CD4-positive, alpha-beta T cell (primary cell): ENCODE results near the gene PIAS4. TPM values are rescaled to one million over a fixed set of nuclear protein-coding genes. Genes with fewer than 3 reads are reported as not detected.

ENCODE experiments used
- ATAC-seq: fragments of 200-7000 bp; cut with Tn5 transposase; one replicate; pipeline ENCODE4 v1.10.0; 2022; ENCODE audit warnings: mild to moderate bottlenecking; ENCODE audit not compliant: poor library complexity
- CTCF ChIA-PET: fragments of 350-600 bp; sonication (Branson Sonifier 250); formaldehyde crosslinking; loops from one replicate; lab custom pipeline; 2021; ENCODE audit warnings: antibody characterized with exemption, inconsistent platforms; lab: Charles Lee
- POLR2A ChIA-PET: fragments of 350-600 bp; sonication (Branson Sonifier 250); formaldehyde crosslinking; loops from one replicate; lab custom pipeline; 2021; ENCODE audit warnings: antibody characterized with exemption, inconsistent platforms; lab: Charles Lee
- DNase-seq, 14 experiments: peaks; one replicate each; pipeline ENCODE4 v3.0.0-alpha.2; 2013 to 2020; ENCODE audit warnings: mixed read lengths in 2 of 14
- H3K27ac ChIP-seq, 2 donors: one replicate each; pipeline versions ENCODE4 v1.5.1 to v1.7.0; 2013; ENCODE audit warnings: low read length in 2 of 2, low read depth in 1 of 2, mild to moderate bottlenecking in 1 of 2
- H3K27me3 ChIP-seq, 2 experiments: 1 replicate in 1 of 2; 2 replicates in 1 of 2; pipeline versions ENCODE4 v1.6.1 to v1.7.0; 2013; ENCODE audit warnings: low read length in 2 of 2, control low read depth in 1 of 2, mild to moderate bottlenecking in 1 of 2, moderate library complexity in 1 of 2; ENCODE audit not compliant: insufficient read depth in 2 of 2, control insufficient read depth in 1 of 2
- H3K36me3 ChIP-seq: one replicate; pipeline ENCODE4 v1.6.1; 2013; ENCODE audit warnings: low read length, control low read depth; ENCODE audit not compliant: insufficient read depth
- H3K4me1 ChIP-seq: one replicate; pipeline ENCODE4 v1.6.1; 2013; ENCODE audit warnings: low read length, control low read depth; ENCODE audit not compliant: insufficient read depth
- H3K4me3 ChIP-seq: one replicate; pipeline ENCODE4 v1.5.1; 2013; ENCODE audit warnings: mild to moderate bottlenecking, low read length, moderate library complexity
- H3K9me3 ChIP-seq, 2 experiments: 1 replicate in 1 of 2; 2 replicates in 1 of 2; pipeline versions ENCODE4 v1.6.1 to v1.7.0; 2013; ENCODE audit warnings: low read length in 2 of 2, mild to moderate bottlenecking in 2 of 2, control low read depth in 1 of 2, moderate library complexity in 1 of 2; ENCODE audit not compliant: control insufficient read depth in 1 of 2, insufficient read depth in 1 of 2
- H3K27ac Mint-ChIP-seq: one replicate; pipeline ENCODE4 v1.8.0; 2020; ENCODE audit warnings: mixed read lengths
- H3K27me3 Mint-ChIP-seq: one replicate; pipeline ENCODE4 v1.8.0; 2021; ENCODE audit warnings: mixed read lengths
- H3K36me3 Mint-ChIP-seq: one replicate; pipeline ENCODE4 v1.8.0; 2021; ENCODE audit warnings: low read depth, mixed read lengths
- H3K4me1 Mint-ChIP-seq: one replicate; pipeline ENCODE4 v1.8.0; 2021; ENCODE audit warnings: low read depth, mixed read lengths
- H3K4me3 Mint-ChIP-seq: one replicate; pipeline ENCODE4 v1.8.0; 2020; ENCODE audit warnings: mild to moderate bottlenecking, mixed read lengths
- H3K9me3 Mint-ChIP-seq: one replicate; pipeline ENCODE4 v1.8.0; 2020; ENCODE audit warnings: mixed read lengths
- CTCF ChIP-seq: fragments of 200-600 bp; IDR thresholded peaks from one replicate; pipeline ENCODE4 v1.8.0; 2022; ENCODE audit warnings: antibody characterized with exemption, mild to moderate bottlenecking
- intact Hi-C, 2 experiments: fragments of 100-400 bp; cut with DNase I in 1 of 2; cut with micrococcal nuclease in 1 of 2; formaldehyde crosslinking; loops; one replicate each; pipeline versions ENCODE4 v1.15.1 to v1.9.0; 2023 to 2025; cut with DNase I, micrococcal nuclease
- total RNA-seq, 174 experiments: library from RNA in 2 of 174; stranded (reverse) in 2 of 174; gene quantifications; one replicate each; pipeline ENCODE4 v1.2.3 and lab custom pipeline; 2021 to 2026

The PIAS4 gene
- total RNA-seq, 2 experiments from 2014 or later = 14.5 to 16.5 TPM

GRCh38 chr19:4019578-4019977 lies 12.0 kb downstream of the PIAS4 start:
- no peak for ATAC-seq
- no peak overlapping the region for H3K27ac Mint-ChIP-seq
- H3K4me3 ChIP-seq = no peak overlapping the region
- H3K27me3 Mint-ChIP-seq = no peaks in the 10 kb centered on the region
- H3K9me3 Mint-ChIP-seq = no peaks in the 10 kb centered on the region
- H3K4me3 Mint-ChIP-seq = no peak overlapping the region
- intact Hi-C loops = no loop called here
- H3K4me1 Mint-ChIP-seq = no peaks in the 10 kb centered on the region
- peak in 1 of 14 experiments; percentile 13 for DNase-seq
- peaks cover 35% of the 10 kb centered on the region for H3K36me3 ChIP-seq
- H3K36me3 Mint-ChIP-seq = peaks cover 40% of the 10 kb centered on the region
- no peak for TF ChIP-seq CTCF
- CTCF ChIA-PET = no interaction called here
- H3K27ac ChIP-seq = no peak overlapping the region
- H3K27me3 ChIP-seq = no peaks in the 10 kb centered on the region
- POLR2A ChIA-PET = no interaction called here
- peaks cover 10% of the 10 kb centered on the region for H3K4me1 ChIP-seq
- H3K9me3 ChIP-seq = peaks cover 0 to 13% of the 10 kb centered on the region in 2 experiments

- Histone ChIP-seq H3K4me1 (no peaks in the 10 kb centered on the region), H3K36me3 (peaks cover 27% of the 10 kb centered on the region), H3K27me3 (no peaks in the 10 kb centered on the region), H3K9me3 (peaks cover 0 to 13% of the 10 kb centered on the region in 2 experiments), H3K27ac (no peak overlapping the region), H3K4me3 (no peak overlapping the region)
- Mint-ChIP-seq H3K27me3 (no peaks in the 10 kb centered on the region), H3K4me1 (no peaks in the 10 kb centered on the region), H3K9me3 (no peaks in the 10 kb centered on the region), H3K27ac (no peak overlapping the region), H3K4me3 (no peak overlapping the region), H3K36me3 (peaks cover 40% of the 10 kb centered on the region)
- no peak for TF ChIP-seq CTCF
- CTCF ChIA-PET = no interaction called here
- POLR2A ChIA-PET = no interaction called here
- no peak for DNase-seq
- ATAC-seq = no peak
- intact Hi-C loops = no loop called here
Observed at GRCh38 chr19:4023600-4024398, 16.3 kb downstream of the PIAS4 start.

- intact Hi-C loops = no loop called here
- TF ChIP-seq CTCF = no peak
- ChIA-PET POLR2A (no interaction called here), CTCF (no interaction called here)
- Histone ChIP-seq H3K4me3 (no peak overlapping the region), H3K27ac (no peak overlapping the region), H3K27me3 (no peaks in the 10 kb centered on the region), H3K9me3 (peaks cover 0 to 13% of the 10 kb centered on the region in 2 experiments), H3K36me3 (peaks cover 28% of the 10 kb centered on the region), H3K4me1 (no peaks in the 10 kb centered on the region)
- DNase-seq = no peak
- Mint-ChIP-seq H3K27me3 (no peaks in the 10 kb centered on the region), H3K9me3 (no peaks in the 10 kb centered on the region), H3K27ac (no peak overlapping the region), H3K4me3 (no peak overlapping the region), H3K36me3 (peaks cover 43% of the 10 kb centered on the region), H3K4me1 (no peaks in the 10 kb centered on the region)
- no peak for ATAC-seq
Observed at GRCh38 chr19:4025317-4025716, 17.8 kb downstream of the PIAS4 start.
